Ecto neural progenitor cell (in vitro differentiated cells): ENCODE data around the gene PLCD4.

ENCODE experiments used
- DNase-seq: peaks from one replicate; pipeline ENCODE4 v3.0.0-alpha.2; 2018; ENCODE audit warnings: low spot score

PLCD4 gene

DNA sequence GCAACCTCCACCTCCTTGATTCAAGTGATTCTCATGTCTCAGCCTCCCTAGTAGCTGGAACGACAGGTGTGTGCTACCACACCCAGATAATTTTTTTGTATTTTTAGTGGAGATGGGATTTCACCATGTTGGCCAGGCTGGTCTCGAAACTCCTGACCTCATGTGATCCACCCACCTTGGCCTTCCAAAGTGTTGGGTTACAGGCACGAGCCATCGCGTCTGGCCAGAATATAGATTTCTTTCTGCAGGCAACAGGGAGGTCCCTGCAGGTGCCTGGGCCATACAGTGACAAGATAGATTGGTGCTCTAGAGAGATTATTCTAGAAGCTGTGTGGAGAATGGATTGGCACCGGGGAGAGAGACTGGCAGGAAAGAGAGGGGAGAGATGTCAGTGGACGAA lies 13.3 kb downstream of the PLCD4 start:
- DNase-seq = no peak

DNA sequence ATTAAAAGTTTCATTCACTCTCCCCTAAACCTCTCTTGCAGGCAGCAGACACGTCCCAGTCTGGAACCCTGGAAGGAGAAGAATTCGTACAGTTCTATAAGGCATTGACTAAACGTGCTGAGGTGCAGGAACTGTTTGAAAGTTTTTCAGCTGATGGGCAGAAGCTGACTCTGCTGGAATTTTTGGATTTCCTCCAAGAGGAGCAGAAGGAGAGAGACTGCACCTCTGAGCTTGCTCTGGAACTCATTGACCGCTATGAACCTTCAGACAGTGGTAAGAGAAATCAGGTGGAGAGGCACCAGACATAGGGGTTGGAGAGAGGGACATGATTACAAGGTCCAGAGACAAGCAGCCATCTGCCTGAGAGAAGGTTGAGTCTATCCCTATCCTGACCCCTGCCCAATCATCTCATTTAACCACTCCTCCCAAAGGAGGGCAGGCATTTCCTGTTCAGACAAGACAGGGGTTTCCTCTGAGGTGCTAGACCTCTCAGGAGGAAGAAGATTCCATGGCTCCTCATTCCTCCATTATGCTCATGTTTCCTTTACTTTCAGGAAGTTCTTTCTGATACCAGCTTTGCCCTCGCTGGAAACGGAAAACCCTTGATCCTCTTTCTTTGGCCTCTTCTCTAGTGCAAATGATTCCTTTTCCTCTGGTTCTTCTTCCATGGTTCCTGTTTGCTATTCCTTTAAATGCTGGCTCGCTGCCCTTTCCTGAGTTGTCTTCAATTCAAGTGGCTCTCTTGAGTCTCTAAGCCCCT lies 15.1 kb downstream of the PLCD4 start:
- no peak for DNase-seq

DNA sequence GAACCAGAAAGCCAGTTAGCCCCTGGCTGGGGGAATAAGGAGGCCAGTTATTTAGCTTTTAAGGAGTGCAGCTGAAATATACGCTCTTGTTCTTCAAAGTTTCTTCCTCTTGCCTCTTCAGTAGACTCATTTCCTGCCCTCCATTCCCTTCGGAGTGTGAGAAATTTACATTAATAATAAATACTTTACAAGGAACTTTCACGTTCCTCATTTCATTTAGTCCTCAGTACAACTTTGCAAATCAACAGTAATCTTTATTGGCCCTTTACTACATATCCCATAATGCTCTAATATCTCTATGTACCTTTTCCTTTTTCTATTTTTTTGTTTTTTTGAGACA lies 15.6 kb downstream of the PLCD4 start:
- no peak for DNase-seq

DNA sequence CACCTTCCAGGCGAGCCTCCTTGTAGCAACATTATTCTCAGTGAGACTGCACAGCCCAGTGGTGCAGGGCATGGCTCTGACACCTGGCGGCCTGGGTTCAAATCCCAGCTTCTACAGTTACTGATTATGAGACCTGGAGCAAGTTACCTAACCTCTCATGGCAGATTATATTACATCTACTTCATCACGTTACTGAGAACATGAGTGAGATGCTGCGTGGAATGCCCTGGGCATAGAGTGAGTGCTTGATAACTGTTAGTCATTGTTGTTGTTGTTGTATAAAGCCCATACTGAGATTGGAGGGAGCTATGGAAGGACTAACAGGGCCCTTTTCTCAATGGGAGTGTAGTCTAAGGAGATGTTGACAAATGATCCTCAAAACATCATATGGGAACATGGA lies 18.7 kb downstream of the PLCD4 start:
- no peak for DNase-seq

DNA sequence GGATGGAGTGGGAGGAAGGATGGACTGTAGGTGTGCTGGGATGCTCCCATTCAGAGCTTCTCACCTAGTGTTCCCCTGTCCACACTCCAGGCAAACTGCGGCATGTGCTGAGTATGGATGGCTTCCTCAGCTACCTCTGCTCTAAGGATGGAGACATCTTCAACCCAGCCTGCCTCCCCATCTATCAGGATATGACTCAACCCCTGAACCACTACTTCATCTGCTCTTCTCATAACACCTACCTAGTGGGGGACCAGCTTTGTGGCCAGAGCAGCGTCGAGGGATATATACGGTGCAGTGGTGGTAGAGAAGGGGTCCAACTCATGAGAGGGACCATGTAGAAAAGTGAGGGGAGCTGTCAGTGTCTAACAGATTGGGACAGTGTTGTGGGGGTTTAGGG lies 20.2 kb downstream of the PLCD4 start:
- no peak for DNase-seq

DNA sequence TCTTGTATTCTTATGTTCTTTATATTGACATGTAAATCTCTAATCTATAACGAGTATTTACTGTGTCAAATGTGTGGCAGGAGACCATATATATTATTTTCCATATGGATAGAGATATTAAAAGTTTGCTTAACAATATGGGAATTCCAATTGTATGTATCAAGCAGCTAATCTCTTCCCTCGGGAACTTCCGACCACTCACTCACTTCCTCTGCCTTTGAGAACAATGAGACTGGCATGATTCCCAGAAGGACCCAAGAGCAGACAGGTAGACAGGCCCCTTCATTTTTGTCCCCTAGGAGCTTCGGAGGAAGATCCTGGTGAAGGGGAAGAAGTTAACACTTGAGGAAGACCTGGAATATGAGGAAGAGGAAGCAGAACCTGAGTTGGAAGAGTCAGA lies 24.1 kb downstream of the PLCD4 start:
- DNase-seq = no peak

DNA sequence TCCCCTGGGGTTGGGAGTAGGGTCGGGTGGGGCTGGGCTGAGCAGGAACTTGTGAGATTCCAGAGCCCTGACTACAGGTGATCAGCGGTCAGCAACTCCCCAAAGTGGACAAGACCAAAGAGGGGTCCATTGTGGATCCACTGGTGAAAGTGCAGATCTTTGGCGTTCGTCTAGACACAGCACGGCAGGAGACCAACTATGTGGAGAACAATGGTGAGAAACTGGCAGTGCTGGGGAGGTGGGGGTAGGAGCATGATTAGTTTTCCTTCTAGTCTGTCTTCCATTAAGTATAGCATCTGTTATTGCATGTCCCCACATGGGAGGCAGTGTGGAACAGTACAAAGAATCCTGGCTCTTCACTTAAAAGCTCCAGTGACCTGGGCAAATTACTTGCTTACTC lies 28.0 kb downstream of the PLCD4 start:
- DNase-seq = no peak

DNA sequence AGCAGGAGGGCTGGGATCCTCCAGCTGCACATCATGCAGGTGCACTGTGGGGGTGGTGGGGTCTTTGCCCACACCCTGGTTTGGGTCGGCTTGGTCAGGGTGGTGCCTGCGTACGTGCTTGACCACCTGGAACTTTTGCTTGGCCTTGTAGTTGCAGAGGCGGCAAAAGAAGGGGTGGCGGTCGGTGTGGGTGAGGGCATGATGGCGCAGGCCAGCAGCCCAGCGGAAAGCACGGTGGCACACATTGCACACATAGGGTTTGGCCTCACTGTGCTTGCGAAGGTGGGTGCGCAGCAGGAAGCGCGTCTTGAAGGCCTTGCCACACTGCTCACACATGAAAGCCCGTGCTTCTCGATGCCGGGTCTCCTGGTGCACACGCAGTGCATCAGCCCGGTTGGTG lies 30.7 kb downstream of the PLCD4 start:
- DNase-seq = no peak

DNA sequence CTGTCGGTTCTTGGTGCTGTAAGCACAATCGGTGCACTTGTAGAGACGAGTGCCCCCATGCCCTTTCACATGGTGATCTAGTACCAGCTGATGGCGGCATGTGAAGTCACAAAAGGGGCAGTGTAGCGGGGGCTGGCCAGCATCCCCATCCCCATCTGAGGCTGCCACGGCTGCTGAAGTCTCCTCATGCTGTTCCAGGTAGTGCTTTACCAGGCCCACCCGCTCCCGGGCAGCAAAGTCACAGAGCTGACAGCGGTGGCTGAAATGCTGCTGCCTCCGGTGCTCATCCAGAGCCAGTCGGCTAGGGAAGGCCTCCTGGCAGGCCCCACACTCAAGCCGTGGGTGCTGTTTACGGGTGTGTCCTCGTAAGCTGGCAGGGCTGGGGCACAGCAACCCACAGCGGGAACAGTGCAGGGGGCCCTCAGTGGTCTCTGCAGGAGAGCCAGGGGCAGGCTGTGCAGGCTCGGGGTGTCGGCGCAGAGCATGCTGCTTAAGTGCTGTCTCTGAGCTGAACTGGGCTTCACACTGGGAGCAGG lies 34.5 kb downstream of the PLCD4 start:
- DNase-seq = no peak

DNA sequence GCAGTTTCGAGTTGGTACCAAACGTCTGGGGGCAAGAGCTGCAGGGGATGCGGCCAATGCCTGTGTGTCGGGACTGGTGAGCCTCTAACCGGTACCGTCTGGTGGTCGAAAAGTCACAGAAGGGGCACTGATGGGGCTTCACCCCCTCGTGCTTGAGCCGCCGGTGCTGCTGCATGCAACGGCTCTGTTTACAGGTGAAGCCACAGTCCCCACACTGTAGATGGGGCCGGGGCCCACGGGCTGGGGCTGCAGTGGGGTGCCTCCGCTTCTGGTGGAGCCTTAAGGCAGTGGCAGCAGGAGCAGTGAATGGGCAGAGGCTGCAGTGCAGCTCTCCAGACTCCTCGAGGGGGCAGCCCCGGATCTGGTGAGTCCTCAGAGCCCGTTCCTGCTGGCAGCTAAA lies 35.1 kb downstream of the PLCD4 start:
- no peak for DNase-seq

DNA sequence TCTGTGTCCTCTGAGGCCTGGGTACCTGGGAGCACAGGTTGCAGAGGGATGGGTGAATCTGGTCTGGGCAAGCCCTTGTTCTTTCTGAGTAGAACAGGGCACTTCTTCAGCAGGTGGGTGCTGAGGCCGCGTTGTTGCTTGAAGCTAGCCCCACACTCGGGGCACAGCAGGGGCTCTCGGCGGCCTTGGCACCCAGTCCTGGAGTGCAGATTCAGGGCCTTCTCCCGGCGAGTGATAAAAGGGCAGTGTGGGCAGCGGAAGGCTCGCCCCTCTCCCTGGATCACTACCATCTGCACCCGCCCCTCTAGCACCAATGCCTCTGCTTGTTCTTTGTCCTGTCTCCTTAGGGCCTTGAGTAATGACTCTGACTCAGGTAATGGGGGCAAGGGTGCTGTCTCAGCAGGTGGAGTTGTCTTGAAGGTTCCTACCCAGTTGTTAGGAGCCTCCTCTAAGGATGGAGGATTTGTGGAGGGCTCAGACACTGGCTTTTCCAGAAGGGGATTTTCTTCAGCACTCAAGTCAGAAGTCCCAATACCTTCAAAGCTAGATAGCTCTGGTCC lies 36.1 kb downstream of the PLCD4 start:
- no peak for DNase-seq

DNA sequence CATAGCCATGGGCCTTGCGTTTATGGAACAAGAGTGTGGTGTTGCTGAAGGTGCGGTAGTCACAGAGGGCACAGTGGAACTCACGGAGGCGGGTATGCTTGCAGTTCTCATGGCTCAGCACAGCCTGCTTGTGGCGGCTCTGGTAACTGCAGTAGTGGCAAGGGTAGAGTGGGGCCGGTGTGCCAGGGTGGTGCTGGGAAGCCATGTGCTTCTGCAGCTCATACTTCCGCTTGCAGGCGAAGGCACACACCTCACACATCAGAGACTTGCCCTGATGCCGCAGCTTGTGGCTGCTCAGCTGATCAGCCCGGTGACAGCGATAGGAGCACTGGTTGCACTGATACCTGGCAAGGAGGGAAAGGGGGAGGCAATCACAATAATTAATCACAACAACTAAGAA lies 37.0 kb downstream of the PLCD4 start:
- DNase-seq = no peak

DNA sequence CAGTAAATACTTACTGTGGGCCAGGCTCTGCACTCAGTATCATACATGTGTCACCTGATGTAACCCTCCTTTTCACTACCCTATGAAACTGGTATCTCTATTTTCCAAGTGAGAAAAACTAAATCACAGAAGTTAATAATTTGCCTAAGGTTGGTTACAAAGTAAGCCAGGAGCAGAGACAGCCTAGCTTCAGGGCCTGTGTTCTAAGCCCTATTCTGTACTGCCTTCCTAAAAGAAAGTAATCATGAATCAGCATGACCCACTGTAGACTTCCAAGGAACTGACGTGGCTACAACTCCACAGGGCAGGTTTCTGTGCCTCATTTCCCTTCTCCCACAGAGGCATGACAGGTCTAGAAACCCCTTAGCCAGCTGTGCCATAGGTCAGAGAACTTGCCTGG lies 37.4 kb downstream of the PLCD4 start:
- DNase-seq = no peak

DNA sequence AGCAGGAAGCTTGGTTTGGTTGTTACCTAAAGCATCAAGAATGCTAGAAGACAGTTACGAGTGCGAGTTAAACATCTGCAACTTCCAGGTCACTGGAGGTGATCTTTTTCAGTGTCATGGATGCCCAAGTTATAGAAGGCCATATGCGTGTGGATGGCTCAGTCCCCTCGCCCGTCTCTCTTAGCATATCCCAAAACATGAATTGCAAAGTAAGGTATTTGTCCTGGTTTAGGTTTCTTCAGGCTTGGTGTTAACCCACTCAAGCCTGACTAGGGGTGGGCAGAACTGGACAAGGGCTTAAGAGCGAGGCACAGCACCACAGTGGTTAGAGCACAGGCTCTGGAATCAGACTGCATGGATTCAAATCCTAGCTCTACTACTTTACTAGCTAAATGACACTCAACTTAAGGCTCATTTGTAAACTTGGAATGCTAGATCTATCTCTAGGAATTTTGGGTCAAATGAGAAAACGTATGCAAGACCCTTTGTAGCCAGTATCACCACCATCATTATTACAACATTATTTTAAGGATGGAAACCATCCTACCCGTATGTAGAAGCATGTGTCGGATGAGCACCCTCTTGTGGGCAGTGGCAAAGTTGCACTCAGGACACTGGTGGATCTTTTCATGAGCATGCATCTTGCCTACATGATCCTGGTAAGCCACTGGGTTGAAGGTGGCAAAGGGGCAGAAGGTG lies 40.5 kb downstream of the PLCD4 start:
- peak; percentile 55 for DNase-seq

DNA sequence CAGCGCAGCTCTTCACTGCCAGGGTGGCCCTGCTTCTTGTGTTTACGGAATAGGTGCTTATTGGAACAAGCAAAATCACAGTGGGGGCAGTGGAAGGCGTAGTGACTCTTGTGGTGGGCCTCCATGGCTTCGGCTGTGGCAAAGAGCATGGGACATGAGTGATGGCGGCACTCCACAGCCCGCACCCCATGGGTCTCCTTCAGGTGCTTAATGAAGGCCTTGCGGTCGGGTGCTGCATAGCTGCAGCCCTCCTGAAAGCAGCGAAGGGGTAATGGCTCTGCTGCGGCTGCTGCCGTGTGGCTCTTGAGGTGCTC lies 41.0 kb downstream of the PLCD4 start:
- DNase-seq = no peak

DNA sequence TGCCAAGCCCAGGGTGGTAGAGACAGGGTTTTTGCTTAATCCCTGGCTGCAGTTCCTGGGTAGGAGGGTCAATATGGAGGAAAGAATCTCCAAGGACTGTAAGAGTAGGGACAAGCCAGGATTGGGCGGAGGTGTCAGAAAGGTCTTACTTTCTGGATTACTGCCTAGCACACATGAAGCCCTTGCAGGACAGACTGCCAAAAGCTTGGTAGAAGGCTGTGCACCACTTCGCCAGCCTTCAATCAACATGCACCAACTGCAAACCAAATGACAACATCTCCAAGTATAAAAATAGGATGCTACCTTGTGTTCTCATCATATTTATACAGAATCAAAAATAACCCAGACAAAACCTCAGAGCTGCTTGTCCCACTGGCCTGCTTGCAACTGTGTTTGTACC lies 48.1 kb downstream of the PLCD4 start:
- DNase-seq = no peak

DNA sequence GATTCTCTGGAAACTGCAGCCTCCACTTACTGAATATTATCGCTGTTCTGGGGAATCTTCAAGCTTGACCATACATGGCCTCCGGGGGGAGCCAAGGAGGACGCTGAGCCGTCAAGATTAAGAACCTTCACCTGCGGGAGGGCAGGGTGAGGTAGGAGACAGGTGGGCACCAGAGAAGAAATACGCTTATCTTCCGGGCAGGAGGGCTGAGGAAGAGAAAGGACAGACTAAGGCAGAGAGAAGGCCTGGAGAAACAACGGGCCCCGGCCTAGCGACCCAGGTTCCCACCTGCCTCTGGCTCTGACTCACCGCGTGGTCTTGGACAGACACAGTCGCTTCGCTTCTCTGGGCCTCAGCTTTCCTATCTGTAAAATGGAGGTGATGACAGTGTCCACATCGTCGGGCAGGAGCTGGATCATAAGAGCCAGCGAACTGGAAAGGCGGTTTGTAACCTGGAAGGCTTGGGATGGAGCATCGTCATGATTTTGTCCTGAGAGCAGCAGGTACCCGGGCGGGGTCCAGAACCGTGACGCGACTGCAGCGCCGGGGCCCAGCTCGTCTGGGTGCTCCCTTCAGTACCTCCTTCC lies 51.1 kb downstream of the PLCD4 start:
- peak; percentile 64 for DNase-seq

DNA sequence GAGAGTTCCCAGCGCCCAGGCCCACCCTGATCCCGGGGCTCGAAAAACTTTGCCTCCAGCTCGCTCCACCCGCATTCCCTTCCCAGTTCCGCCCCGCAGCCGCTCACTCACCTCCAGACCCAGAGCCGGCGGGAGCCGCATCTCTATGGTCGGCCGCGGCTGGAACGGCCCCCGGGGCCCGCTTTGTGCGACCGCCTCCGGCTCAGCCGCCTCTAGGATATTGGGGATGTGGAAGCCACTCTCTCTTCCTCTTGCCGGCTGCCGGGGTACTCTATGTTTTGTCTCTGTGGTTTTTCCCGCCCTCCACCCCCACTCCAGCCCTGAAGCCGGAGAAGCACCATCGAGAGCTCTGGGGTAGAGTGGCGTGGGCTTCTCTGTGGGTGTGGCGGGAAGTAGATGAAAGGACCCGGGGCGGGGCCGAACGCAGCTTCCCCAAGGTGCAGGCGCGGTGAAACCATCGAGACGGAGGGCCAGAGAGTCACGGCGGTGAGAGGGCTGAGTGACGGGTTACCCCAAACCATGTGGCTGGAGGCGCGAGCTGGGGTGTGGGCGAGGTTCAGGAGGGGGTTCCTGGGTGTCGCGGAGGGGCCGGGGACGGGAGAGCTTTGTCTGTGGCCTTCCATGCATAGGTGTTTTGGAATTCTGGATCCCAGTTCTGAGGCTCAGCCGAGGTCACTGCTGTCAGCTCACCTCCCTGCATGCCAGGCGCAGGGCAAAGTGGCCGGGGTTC lies 51.7 kb downstream of the PLCD4 start, which contains the start of the genes BCS1L and ZNF142:
TSS of gene BCS1L (plus strand) at position 426 of the 730 bp plus-strand sequence. CDS start 1,305 bp downstream, outside the sequence.
TSS of gene ZNF142 (minus strand) at position 366 of the 730 bp plus-strand sequence. CDS start 3,194 bp downstream, outside the sequence.
- peak; percentile 93 for DNase-seq

DNA sequence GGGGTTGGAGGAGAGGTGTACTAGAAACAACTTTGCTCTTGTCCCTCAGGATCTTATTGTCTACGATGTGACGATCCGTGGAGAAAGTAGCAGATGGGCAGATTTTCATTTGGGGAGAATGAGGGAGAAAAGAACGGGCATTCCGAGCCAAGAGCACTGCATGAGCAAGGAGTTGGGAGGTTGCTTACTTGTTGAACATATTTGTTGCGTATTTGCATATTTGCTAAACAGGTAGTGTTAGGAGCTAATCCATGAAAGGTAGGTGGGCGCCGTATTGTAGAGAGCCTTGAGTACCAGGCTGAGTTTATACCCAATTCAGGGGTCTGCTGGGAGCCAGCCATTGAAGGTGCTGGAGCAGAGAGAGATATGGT lies 52.3 kb downstream of the PLCD4 start:
- DNase-seq = no peak

DNA sequence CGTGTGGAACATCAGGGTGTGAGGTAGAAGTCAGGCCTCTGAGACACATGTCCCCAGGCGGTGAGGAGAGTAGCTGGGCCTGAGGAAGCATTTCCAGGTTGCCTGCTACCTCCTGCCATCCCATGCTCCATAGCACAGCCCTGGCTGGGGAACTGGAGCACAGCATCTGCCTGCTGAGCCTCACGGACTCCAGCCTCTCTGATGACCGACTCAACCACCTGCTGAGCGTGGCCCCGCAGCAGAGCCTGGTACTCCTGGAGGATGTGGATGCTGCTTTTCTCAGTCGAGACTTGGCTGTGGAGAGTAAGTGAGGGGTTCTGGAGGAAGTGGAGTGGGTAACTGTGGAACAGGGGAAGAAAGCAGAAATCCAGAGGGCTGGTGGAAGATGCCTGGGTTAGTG lies 54.7 kb downstream of the PLCD4 start:
- no peak for DNase-seq

DNA sequence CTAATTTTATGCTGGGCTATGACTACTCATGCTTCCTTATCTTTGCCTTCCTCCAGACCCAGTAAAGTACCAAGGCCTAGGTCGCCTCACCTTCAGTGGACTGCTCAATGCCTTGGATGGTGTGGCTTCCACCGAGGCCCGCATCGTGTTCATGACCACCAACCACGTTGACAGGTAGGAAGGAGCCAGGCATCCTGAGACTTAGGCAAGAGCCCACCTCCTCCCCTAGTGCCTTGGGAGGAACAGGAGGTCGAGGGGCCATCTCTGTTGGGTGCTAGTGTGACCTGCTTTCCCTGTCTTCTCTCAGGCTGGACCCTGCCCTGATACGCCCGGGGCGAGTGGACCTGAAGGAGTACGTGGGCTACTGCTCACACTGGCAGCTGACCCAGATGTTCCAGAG lies 55.1 kb downstream of the PLCD4 start:
- no peak for DNase-seq

DNA sequence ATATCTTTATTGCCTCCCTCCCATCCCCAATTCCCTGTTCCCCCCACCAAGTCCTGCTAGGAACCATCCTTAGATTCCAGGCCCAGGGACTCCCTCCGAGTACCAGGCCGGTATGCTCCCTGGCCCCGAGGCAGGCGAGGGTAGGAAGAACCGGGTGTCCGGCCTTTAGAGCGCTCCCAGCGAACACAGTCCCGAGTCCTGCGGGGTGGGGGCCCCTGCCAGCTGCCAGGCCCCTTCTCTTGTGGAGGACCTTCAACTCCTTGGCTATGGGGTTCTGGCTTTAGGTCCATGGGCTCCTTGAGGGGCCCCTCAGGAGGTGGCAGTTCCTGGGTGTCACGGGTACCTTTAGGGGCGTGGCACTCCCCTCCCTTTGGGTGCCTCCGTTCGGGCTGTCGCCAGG lies 56.2 kb downstream of the PLCD4 start:
- no peak for DNase-seq
